ENCODE measurements around the gene MINDY4. TPM values are rescaled to one million over a fixed set of nuclear protein-coding genes. Genes with fewer than 3 reads are reported as not detected.
A peak's percentile ranks its signal among the peaks of the same experiment; 100 is the strongest.

MINDY4 gene
- total RNA-seq, 6 experiments from 2014 or later, result 2.3 to 3.3 (median 2.6) TPM

GRCh38 chr7:30814700-30815387, 43.6 kb downstream of the MINDY4 start:
- Mint-ChIP-seq H3K27ac (no peak overlapping the region), H3K4me1 (ENCODE audit: low read depth) (peaks cover 21% of the 10 kb centered on the region), H3K4me3 (no peak overlapping the region), H3K36me3 (ENCODE audit: low read depth) (no peaks in the 10 kb centered on the region; the same call in 1 of the 2 replicates), H3K9me3 (no peaks in the 10 kb centered on the region), H3K27me3 (ENCODE audit: insufficient read depth) (peaks cover 6% of the 10 kb centered on the region; the same call in 1 of the 2 replicates)
- no peak for TF ChIP-seq CTCF (IDR thresholded peaks at IDR 0.05)
- DNase-seq, result no peak

- Mint-ChIP-seq H3K4me1 (ENCODE audit: low read depth) (peaks cover 21% of the 10 kb centered on the region), H3K9me3 (no peaks in the 10 kb centered on the region), H3K27ac (no peak overlapping the region), H3K27me3 (ENCODE audit: insufficient read depth) (peaks cover 6% of the 10 kb centered on the region; the same call in 1 of the 2 replicates), H3K4me3 (no peak overlapping the region), H3K36me3 (ENCODE audit: low read depth) (no peaks in the 10 kb centered on the region; the same call in 1 of the 2 replicates)
- TF ChIP-seq CTCF (IDR thresholded peaks at IDR 0.05), result no peak
- DNase-seq, result no peak
These were observed 44.2 kb downstream of the MINDY4 start for GRCh38 chr7:30815388-30815854.

DNA sequence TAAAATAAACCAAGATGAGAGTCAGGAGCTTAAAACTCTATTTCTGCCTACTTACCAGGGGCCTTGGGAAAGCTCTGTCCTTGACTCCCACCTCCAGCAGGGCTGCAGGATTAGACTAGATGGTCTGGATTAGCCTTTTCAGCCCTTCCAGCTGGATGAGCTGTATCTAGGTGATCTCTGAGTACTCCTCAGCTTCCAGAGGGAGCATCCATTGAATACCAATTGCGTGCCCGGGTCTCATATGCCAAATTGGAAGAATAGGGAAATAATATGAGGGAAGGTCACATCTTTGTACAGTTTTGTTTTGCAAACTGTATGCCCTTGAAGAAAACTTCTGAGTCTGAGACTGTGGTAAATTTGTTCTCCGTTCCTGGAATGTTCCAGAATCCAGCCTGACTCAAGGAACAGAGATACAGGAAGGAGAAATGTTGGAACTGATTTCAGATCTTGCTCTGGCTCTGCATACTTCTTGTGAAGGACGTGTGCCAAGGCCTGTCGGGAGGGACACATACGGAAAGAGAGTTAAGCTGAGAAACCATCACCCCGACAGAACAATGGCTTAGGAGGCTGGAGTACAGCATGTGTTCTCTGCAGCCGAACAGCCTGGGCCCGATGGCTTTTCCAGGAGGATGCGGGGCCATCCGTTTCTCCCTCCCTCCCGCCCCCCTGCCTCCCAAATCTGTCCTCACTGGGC, 44.9 kb downstream of the MINDY4 start:
- Mint-ChIP-seq H3K9me3 (no peaks in the 10 kb centered on the region), H3K4me1 (ENCODE audit: low read depth) (peaks cover 25% of the 10 kb centered on the region), H3K27me3 (ENCODE audit: insufficient read depth) (peaks cover 6% of the 10 kb centered on the region; the same call in 1 of the 2 replicates), H3K36me3 (ENCODE audit: low read depth) (no peaks in the 10 kb centered on the region; the same call in 1 of the 2 replicates), H3K27ac (no peak overlapping the region), H3K4me3 (no peak overlapping the region)
- DNase-seq, result no peak
- no peak for TF ChIP-seq CTCF (IDR thresholded peaks at IDR 0.05)

- TF ChIP-seq CTCF (IDR thresholded peaks at IDR 0.05), result no peak
- DNase-seq, result no peak
- 0 out of 2 replicates have a peak overlapping the region, but pooled peaks have one; percentile 15 for H3K27ac Mint-ChIP-seq
- peaks cover 6% of the 10 kb centered on the region; the same call in 1 of the 2 replicates for H3K27me3 Mint-ChIP-seq (ENCODE audit: insufficient read depth)
- H3K36me3 Mint-ChIP-seq (ENCODE audit: low read depth), result no peaks in the 10 kb centered on the region; the same call in 1 of the 2 replicates
- no peaks in the 10 kb centered on the region for H3K9me3 Mint-ChIP-seq
- H3K4me3 Mint-ChIP-seq, result peak overlapping the region; percentile 63
- H3K4me1 Mint-ChIP-seq (ENCODE audit: low read depth), result peaks cover 32% of the 10 kb centered on the region
These were observed 45.6 kb downstream of the MINDY4 start for GRCh38 chr7:30816645-30817370.

GRCh38 chr7:30817371-30817767, 46.2 kb downstream of the MINDY4 start:
- TF ChIP-seq CTCF (IDR thresholded peaks at IDR 0.05), result no peak; the same call in 1 of the 2 replicates
- peak overlapping the region; percentile 63 for H3K4me3 Mint-ChIP-seq

More at GRCh38 chr7:30817371-30817767, 46.2 kb downstream of the MINDY4 start:
- H3K27ac Mint-ChIP-seq, result no peak overlapping the region
- peaks cover 37% of the 10 kb centered on the region for H3K4me1 Mint-ChIP-seq (ENCODE audit: low read depth)
- H3K9me3 Mint-ChIP-seq, result no peaks in the 10 kb centered on the region
- H3K27me3 Mint-ChIP-seq (ENCODE audit: insufficient read depth), result peaks cover 6% of the 10 kb centered on the region; the same call in 1 of the 2 replicates
- H3K36me3 Mint-ChIP-seq (ENCODE audit: low read depth), result no peaks in the 10 kb centered on the region; the same call in 1 of the 2 replicates
- DNase-seq, result peak; percentile 69

All from HFFc6 (cell line).